VCaP (cell line): ENCODE measurements around the gene TRHDE.
A peak's percentile ranks its signal among the peaks of the same experiment; 100 is the strongest.

ENCODE experiments used
- H3K27ac ChIP-seq: fragments of 450-650 bp; 2 replicates; pipeline ENCODE4 v1.5.1; 2017
- CTCF ChIP-seq: fragments of 450-650 bp; conservative IDR thresholded peaks from 2 replicates; pipeline ENCODE4 v1.5.1; 2017; ENCODE audit warnings: mild to moderate bottlenecking, moderate library complexity

The TRHDE gene

GRCh38 chr12:72338437-72338836 lies 66.3 kb downstream of the TRHDE start:
- TF ChIP-seq CTCF, result no peak
- H3K27ac ChIP-seq, result no peak overlapping the region

DNA sequence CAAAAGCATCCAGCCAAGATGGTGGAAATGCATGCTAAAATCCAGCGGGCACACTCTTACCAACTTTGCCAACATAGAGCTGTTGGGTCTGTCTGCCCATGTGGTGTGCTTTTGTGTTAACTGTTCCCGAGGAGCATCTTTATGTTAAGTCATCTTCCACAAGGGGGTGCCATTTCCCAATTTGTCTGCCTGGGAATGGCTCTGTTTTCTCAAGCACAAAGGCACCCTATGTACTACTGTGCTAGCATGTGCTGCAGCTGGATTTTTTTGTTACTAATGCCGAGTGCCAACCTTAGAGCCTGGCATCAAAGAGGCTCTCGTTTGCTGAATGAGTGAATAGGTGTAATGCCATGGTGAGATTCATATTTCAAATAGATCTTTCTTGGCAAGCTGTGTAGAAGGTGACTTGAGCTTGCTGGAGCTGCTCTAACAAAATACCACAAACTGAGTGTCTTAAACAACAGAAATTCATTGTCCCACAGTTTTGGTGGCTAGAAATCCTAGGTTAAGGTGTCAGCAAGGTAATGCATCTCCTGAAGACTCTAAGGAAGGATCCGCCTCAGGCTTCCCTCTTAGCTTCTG lies 74.3 kb downstream of the TRHDE start:
- TF ChIP-seq CTCF, result peak; percentile 88
- H3K27ac ChIP-seq, result no peak overlapping the region

DNA sequence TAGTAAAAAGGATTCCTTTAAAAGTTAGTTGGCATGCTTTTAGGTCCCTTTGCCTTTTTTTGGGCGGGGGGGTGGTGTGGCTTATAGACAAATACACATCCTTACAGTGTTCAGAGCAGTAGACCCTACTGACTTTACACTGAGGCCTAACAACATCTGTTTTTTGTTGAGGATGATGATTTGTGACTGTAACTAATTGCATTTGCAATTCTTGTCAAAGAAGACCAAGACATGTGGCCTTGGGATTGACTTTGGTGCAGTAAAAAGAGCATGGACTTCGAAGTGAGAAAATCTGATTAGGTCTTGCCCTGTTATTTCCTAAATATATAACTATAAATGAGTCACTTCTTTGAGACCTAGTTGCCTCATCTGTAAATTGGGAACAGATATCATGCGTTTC lies 77.3 kb downstream of the TRHDE start:
- no peak overlapping the region for H3K27ac ChIP-seq
- no peak for TF ChIP-seq CTCF

GRCh38 chr12:72359416-72359815 lies 87.2 kb downstream of the TRHDE start:
- TF ChIP-seq CTCF, result no peak

GRCh38 chr12:72365151-72365550 lies 93.0 kb downstream of the TRHDE start:
- no peak for TF ChIP-seq CTCF
- H3K27ac ChIP-seq, result no peak overlapping the region

More at GRCh38 chr12:72359416-72359815, 87.2 kb downstream of the TRHDE start:
- H3K27ac ChIP-seq, result no peak overlapping the region

DNA sequence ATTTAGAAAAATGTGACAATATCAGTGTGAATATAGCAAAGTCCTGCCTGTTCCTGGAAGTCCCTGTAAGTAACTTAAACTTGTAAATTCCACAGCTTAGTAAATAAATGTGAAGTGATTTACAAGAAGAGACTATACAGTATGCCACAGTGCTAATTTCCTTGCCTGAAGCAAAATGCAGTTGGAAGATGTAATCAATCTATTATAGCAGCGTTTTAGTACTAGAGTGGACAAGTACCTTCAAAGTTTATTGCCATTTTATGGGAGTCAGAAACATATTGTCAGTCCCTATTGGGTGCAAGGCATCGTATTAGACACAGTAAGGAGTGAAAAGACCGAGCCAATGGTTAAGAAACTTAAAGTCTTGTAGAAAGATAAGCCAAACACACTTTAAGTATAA lies 94.1 kb downstream of the TRHDE start:
- no peak for TF ChIP-seq CTCF
- H3K27ac ChIP-seq, result no peak overlapping the region

- H3K27ac ChIP-seq, result no peak overlapping the region
- TF ChIP-seq CTCF, result no peak
These were observed 96.1 kb downstream of the TRHDE start for GRCh38 chr12:72368298-72368697.
